ENCODE results near the gene ASTN2. TPM values are rescaled to one million over a fixed set of nuclear protein-coding genes. Genes with fewer than 3 reads are reported as not detected.

ASTN2 gene
- total RNA-seq, 1 donor from 2014 or later = 15.9 TPM

DNA sequence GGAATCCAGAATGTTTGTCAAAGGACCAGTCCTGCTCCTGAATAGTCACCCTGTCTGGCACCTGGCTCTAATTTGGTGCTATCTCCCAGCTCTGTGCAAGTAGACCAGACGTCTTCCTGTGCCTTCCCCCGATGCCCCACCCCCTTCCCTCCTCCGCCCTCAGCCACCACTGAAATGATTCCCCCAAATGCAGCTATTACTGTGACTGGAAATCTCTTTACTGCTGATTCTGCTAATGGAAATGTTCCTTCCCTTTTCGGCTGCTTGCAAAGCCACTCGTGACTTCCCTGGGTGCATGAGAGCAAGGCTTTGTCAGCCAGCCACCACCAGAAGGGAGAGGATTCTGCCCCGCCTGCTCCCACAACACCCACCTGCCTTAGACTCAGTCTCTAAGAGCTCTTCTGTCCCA, 11.4 kb downstream of the ASTN2 start:
- Mint-ChIP-seq H3K27me3 (peaks cover 38% of the 10 kb centered on the region), H3K36me3 (no peaks in the 10 kb centered on the region), H3K4me3 (no peak overlapping the region), H3K27ac (no peak overlapping the region), H3K4me1 (ENCODE audit: unreplicated experiment) (peaks cover 8% of the 10 kb centered on the region), H3K9me3 (peaks cover 5% of the 10 kb centered on the region)
- DNase-seq (ENCODE audit: extremely low spot score, unreplicated experiment) = no peak
- TF ChIP-seq, protein P1, sequence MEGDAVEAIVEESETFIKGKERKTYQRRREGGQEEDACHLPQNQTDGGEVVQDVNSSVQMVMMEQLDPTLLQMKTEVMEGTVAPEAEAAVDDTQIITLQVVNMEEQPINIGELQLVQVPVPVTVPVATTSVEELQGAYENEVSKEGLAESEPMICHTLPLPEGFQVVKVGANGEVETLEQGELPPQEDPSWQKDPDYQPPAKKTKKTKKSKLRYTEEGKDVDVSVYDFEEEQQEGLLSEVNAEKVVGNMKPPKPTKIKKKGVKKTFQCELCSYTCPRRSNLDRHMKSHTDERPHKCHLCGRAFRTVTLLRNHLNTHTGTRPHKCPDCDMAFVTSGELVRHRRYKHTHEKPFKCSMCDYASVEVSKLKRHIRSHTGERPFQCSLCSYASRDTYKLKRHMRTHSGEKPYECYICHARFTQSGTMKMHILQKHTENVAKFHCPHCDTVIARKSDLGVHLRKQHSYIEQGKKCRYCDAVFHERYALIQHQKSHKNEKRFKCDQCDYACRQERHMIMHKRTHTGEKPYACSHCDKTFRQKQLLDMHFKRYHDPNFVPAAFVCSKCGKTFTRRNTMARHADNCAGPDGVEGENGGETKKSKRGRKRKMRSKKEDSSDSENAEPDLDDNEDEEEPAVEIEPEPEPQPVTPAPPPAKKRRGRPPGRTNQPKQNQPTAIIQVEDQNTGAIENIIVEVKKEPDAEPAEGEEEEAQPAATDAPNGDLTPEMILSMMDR (conservative IDR thresholded peaks at IDR 0.05) = no peak

DNA sequence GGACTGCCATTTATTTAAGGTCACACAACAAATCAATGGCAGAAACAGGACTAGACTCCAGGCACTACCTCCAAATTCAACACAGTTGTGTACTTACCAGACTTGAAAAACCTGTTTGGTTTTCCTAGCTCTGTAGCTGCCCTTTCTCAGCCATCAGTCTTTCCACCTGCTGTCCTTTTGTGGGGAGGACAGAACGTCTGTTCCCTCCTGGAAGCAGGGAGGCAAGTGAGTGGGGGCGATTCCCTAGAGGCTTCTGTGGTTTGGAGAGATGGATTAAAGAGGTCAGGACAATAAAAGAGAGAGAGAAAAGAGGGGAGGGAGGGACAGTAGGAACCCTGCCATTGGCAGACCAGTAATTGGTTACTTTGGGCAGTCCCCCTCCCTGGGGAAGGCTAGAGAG, 14.7 kb downstream of the ASTN2 start:
- Mint-ChIP-seq H3K4me1 (ENCODE audit: unreplicated experiment) (peaks cover 8% of the 10 kb centered on the region), H3K36me3 (no peaks in the 10 kb centered on the region), H3K4me3 (peak overlapping the region; percentile 59), H3K9me3 (peaks cover 5% of the 10 kb centered on the region), H3K27ac (peak overlapping the region; percentile 82), H3K27me3 (peaks cover 14% of the 10 kb centered on the region)
- DNase-seq (ENCODE audit: extremely low spot score, unreplicated experiment) = no peak
- TF ChIP-seq, protein P1 (conservative IDR thresholded peaks at IDR 0.05) = no peak

DNA sequence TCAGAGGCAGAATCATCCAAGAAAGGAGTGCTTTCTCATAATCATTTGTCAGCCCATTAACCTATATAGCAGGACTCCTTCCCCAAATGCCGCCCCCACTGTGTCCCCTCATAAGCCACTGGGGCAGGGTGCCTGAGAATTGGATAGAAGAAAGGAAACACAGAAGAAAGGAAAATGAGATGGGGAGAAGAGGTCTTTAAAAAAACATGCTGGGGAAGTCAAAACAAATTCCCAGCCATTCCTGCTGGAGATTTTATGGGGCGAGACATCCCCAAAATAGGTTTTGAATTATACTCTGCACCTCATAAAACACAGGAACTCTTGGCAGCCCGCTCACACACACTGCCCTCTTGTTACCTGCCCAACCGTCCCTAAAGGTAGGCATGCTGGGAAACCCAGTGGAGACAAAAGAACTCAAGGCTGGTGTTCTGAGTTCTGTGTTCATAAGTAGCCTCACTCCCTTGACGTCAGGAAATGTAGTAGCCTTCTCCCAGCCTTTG, 19.7 kb downstream of the ASTN2 start:
- no peak overlapping the region for H3K27ac Mint-ChIP-seq
- no peak for DNase-seq (ENCODE audit: extremely low spot score, unreplicated experiment)
- TF ChIP-seq, protein P1 (conservative IDR thresholded peaks at IDR 0.05) = no peak

DNA sequence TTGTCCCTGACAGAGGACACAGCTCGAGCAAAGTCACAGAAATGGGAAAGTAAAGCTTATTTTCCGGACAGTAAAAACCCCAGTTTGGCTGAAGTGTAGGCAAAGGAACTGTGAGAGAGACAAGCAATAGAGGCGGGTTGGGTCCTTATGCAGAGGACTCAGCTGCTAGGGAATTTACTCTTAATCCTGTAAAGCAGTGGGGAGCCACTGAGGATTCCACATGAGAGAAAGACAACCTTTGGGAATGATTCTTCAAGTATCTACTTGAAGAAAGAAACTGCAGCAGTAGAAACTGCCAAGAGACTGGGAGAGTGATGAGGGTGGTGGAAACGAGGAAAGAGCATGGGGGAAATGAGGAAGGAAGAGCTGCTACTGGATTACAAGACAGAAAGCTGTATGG, 20.2 kb downstream of the ASTN2 start:
- TF ChIP-seq, protein P1 (conservative IDR thresholded peaks at IDR 0.05) = no peak
- DNase-seq (ENCODE audit: extremely low spot score, unreplicated experiment) = no peak
- Mint-ChIP-seq H3K27me3 (no peaks in the 10 kb centered on the region), H3K4me3 (no peak overlapping the region), H3K4me1 (ENCODE audit: unreplicated experiment) (no peaks in the 10 kb centered on the region), H3K9me3 (no peaks in the 10 kb centered on the region), H3K27ac (no peak overlapping the region), H3K36me3 (no peaks in the 10 kb centered on the region)

More for the DNA sequence above, 19.7 kb downstream of the ASTN2 start:
- Mint-ChIP-seq H3K4me1 (ENCODE audit: unreplicated experiment) (peaks cover 4% of the 10 kb centered on the region), H3K27me3 (no peaks in the 10 kb centered on the region), H3K36me3 (no peaks in the 10 kb centered on the region), H3K4me3 (no peak overlapping the region), H3K9me3 (peaks cover 4% of the 10 kb centered on the region)

DNA sequence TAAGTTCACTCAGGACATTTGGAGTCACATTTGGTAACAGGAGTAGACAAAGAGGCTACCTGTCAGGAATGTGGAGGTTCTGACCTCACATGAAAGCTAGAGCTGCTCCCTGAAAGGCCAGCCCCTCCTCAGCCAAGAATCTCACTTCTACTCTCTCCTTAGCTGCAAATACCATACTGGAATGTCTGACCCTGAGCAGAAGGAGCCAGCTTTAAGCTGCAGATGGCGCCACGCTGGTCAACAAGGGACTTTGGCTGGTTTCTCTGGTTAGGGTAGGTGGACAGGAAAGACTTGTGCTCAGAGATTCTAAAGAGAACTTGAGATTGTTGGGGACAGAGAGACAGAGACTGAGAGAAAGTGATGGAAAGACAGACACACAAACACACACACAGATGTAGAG, 21.9 kb downstream of the ASTN2 start:
- H3K4me1 Mint-ChIP-seq (ENCODE audit: unreplicated experiment) = no peaks in the 10 kb centered on the region
- DNase-seq (ENCODE audit: extremely low spot score, unreplicated experiment) = no peak
- no peak overlapping the region for H3K4me3 Mint-ChIP-seq
- H3K27me3 Mint-ChIP-seq = no peaks in the 10 kb centered on the region
- no peaks in the 10 kb centered on the region for H3K36me3 Mint-ChIP-seq
- TF ChIP-seq, protein P1 (conservative IDR thresholded peaks at IDR 0.05) = no peak
- H3K9me3 Mint-ChIP-seq = no peaks in the 10 kb centered on the region
- H3K27ac Mint-ChIP-seq = no peak overlapping the region

DNA sequence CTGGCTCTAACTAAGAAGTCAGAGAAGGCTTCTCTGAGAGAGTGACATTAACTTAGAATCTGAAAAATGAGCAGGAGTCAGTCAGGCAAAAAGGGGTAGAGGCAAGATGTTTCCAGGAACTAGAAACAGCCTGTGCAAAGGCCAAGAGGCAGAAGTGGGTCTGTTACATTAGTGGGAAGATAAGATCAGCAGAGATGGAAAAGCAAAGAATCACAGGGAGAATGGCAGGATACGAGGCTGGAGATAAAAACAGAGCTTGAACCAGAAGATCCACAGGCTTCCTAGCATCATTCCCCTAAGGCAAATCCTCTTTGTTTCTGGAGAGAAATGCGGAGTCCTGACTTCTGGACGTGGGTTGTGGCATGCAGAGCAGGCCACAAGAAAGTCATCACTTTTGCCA, 27.4 kb downstream of the ASTN2 start:
- no peaks in the 10 kb centered on the region for H3K36me3 Mint-ChIP-seq
- no peak for DNase-seq (ENCODE audit: extremely low spot score, unreplicated experiment)
- no peak overlapping the region for H3K27ac Mint-ChIP-seq
- H3K9me3 Mint-ChIP-seq = no peaks in the 10 kb centered on the region
- H3K27me3 Mint-ChIP-seq = no peaks in the 10 kb centered on the region
- H3K4me3 Mint-ChIP-seq = no peak overlapping the region
- H3K4me1 Mint-ChIP-seq (ENCODE audit: unreplicated experiment) = no peaks in the 10 kb centered on the region
- TF ChIP-seq, protein P1 (conservative IDR thresholded peaks at IDR 0.05) = no peak
